HG03135 (cell line): ENCODE measurements around the gene FAM89B.
A peak's percentile ranks its signal among the peaks of the same experiment; 100 is the strongest.

Source experiments
- ATAC-seq: cut with Tn5 transposase; IDR thresholded peaks from one replicate; pipeline ENCODE4 v1.9.1; 2021; ENCODE audit warnings: mild to moderate bottlenecking, moderate library complexity; ENCODE audit not compliant: unreplicated experiment

Gene FAM89B

GRCh38 chr11:65586676-65587075 lies 14.3 kb downstream of the FAM89B start:
- no peak for ATAC-seq

GRCh38 chr11:65588199-65589054 lies 16.1 kb downstream of the FAM89B start:
- ATAC-seq: peak; percentile 72

DNA sequence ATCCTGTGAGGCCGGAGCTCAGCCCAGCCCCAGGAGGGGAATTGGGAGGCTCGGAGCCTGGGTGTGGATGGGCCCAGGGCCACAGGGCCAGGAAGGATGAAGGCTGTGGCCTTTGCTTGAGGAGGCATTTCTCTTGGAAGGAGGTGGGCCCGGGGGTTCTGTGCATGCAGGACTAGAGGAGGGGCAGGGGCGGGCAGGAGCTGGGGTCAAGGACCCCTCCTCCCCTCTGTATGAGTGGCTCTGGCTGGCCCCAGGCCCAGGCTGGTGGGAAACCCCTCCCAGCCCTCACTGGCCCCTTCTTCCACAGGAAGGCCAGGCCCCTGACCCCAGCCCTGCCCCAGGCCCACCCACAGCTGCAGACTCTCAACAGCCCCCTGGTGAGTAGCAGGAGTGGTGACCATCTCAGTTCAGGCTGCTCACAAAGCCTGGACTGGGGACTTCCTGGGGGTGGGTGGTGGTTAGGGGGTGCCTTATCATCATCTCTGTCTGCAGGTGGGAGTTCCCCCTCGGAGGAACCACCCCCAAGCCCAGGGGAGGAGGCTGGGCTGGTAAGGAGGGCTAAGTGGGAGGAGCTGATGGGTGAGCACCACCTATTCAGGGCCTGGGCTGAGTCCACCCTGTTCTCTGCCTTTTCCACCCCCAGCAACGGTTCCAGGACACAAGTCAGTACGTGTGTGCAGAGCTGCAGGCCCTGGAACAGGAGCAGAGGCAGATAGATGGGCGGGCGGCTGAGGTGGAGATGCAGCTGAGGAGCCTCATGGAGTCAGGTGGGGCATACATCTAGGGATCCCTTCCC lies 17.3 kb downstream of the FAM89B start:
- ATAC-seq: no peak

GRCh38 chr11:65590240-65590738 lies 18.0 kb downstream of the FAM89B start:
- no peak for ATAC-seq

DNA sequence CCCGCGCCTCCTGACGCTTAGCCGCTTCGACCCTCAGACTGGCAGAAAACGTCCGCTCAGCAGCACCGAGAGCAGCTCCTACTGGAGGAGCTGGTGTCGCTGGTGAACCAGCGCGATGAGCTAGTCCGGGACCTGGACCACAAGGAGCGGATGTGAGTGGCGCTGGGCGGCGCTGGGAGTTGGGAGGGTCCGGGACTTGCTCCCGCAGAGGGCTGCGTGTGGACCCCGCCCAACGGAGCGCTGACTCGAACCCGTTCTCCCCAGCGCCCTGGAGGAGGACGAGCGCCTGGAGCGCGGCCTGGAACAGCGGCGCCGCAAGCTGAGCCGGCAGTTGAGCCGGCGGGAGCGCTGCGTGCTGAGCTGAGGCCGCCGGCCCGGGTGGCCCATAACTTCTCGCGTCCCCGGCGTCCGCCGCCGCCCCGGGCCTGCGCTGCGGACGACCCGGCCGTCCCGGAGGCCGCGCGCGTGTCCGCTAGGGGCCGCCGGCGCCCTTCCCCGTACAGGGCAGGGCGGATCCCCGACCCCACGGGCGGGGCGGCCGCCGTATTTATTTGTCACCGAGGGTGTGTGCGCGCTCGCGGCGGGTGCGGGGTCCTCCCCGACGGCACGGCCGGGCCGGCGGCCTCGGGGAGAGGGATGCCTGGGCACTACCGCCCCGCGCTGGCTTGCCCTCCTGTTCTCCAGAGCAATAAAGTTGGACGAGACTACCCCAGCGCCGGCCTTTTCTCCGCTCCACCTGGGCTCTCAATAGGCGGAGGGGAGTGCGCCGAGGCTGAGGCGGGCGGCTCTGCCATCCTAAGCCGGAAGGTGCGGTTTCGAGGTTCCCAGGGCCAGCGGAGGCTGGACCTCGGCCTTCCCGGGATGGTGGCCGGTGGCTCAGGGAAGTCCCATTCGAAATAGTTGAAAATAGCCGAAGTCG lies 19.9 kb downstream of the FAM89B start:
- ATAC-seq: no peak

- ATAC-seq: no peak
These were observed 20.6 kb downstream of the FAM89B start for GRCh38 chr11:65592858-65593517.

DNA sequence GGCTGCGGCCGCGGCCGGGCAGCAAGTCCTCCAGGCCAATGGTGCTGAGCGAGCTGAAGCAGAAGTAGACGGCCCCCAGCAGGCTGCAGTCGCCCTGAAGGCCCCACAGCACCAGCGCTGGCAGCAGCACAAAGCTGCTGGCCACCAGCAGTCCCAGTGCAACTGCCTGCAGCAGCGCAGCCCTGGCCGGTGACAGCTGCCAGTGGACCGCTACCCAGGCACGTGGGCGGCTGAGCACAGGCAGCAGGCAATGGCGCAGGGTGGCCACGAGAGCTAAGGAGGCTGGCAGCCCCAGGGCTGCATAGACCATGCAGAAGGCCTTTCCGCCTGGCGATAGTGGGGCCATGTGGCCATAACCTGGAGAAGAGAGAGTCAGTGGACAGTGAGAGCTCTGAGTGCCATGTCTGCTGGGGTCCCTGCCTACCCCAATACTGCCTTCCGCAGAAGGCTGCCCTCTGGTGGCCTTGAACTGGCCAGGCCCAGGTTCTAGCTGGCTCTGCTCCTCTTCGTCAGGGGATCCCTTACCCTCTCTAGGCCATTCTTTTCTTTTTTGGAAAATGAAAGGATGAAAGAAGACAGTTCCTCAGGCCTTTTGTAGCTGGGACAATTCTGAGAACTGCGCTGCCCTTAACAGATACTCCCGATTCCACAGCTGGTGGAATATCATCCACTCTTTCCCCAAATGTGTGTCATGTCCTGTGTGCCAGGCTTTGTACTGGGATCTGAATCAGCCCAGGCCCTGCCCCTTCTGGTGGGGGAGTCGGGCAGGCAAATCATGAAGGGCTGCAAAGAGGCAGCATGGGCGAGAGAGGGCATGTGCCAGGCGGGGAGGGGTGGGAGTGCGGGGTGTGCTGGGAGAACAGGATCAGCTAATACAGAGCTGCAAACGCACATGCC lies 21.4 kb downstream of the FAM89B start:
- no peak for ATAC-seq

DNA sequence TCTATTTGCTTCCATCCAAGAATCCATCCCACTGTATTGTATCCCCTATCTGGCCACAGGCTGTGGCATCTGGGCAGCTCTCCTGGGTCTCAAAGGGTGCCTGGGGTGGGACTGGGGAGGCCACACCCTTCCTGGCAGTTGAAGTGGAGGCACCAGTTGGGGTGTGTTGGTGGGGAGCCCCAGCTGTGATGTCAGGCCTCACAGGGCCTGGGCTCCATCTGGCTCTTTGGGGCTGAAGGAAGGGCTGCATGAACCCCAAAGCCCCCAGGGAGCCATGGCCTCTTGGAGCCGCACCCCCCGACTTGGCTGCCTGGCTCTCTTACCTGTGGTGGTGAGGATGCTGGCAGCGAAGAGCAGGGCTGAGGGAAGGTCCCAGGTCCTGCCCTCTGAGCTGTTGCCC lies 22.8 kb downstream of the FAM89B start:
- no peak for ATAC-seq

DNA sequence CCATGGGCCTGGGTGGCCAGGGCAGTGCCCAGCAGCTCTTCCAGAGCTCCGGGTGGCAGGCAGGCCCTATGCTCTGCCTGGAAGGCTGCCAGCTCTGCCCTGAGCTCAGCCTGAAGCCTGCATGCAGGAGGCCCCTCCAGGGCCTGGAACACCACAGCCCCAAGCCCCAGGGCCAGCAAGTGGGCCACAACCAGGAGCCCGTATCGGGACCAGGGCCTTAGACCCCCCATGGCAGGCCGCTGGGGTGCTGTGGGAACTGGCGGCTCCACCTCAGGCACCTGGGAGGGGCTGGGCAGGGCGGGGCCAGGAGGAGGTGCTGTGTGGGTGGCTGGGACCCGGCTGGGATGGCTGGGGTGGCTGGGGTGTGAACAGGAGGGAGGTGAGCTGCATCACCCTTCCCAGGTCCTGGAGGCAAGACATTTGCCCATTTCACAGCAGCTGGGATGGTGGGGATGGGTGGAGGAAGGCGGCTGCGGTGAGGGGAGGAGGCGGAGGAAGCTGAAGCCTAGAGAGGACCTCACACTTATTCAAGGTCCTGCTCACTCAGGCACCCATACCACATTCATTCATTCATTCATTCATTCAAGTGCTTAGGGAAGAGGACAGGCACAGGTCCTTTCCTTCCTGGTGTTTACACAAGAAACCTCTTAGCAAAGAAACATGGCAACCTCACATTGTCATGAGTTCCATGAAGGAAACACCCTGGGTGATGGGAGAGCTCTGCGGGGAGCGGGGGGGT lies 23.4 kb downstream of the FAM89B start, which contains the start of gene KCNK7:
KCNK7 (minus strand) TSS at position 258 of the 739 bp plus-strand sequence; CDS start at position 230, 28 bp downstream.
- ATAC-seq: no peak

DNA sequence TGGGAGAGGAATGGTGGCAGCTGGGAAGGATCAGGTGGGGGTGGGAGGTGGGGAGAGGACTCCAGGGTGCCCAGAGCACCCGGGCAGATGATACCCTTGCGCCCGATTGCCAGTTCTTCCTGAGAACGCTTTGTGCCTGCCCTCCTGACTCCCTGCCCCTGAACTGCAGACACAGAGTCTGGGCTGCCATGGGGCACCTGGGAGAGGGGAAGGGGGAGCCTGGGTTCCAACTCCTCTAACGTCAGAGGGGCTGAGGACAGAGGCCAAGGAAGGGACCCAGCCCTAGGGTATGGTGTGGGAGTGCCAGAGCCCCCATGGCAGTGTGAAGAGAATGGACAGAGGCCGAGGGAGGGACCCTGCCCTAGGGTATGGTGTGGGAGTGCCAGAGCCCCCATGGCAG lies 24.2 kb downstream of the FAM89B start:
- ATAC-seq: no peak

- ATAC-seq: no peak
These were observed 25.9 kb downstream of the FAM89B start for GRCh38 chr11:65598258-65598699.

GRCh38 chr11:65599216-65599954 lies 27.0 kb downstream of the FAM89B start:
- no peak for ATAC-seq

DNA sequence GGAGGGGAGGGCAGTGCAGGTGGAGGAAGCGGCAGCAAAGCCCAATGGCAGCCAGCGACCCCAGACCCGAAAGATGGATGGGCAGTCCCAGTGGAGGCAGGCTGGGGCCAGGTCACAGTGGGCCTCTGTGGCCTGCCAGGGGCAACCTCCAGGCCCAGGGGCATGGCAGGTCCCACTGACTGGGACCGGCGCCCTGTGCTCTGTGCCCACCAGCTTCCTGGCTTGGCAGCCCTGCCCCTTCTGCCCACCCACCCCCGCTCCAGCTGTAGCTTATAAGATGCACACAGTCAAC lies 27.6 kb downstream of the FAM89B start:
- ATAC-seq: no peak

GRCh38 chr11:65604258-65604657 lies 31.9 kb downstream of the FAM89B start:
- no peak for ATAC-seq

DNA sequence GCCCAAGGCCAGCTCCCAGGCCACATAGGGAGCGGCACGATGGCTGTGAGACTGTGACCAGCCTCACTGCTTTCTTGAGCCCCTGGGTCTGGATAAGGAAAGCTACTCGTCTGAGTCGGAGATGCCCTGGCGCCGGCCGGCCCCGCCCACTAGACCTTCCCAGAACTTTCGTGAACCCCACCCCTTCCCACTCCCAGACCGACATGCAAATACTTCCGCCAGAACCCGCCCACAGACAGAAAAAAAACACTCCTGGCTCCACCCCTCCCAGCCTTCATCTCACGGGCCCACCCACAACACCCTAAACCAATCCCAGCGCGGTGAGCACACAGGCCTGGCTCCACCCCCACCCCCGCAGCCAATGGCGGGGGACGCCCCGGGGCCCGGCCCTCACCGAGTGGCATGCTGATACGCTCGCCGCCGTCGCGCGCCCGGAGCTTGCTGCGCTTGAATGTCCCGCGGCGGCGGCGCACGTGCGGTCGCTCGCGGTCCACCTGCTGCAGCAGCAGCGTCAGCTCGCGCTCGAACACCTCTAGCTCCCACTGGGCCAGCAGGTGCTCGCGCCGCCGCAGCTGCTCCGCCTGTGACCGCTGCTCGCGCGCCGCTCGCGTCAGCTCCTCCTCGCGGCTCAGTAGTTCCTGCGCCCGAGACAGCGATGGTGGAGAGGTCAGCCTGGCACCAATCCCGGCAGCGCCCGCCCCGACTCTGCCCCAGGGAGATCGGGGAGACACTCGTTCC lies 34.7 kb downstream of the FAM89B start:
- no peak for ATAC-seq

DNA sequence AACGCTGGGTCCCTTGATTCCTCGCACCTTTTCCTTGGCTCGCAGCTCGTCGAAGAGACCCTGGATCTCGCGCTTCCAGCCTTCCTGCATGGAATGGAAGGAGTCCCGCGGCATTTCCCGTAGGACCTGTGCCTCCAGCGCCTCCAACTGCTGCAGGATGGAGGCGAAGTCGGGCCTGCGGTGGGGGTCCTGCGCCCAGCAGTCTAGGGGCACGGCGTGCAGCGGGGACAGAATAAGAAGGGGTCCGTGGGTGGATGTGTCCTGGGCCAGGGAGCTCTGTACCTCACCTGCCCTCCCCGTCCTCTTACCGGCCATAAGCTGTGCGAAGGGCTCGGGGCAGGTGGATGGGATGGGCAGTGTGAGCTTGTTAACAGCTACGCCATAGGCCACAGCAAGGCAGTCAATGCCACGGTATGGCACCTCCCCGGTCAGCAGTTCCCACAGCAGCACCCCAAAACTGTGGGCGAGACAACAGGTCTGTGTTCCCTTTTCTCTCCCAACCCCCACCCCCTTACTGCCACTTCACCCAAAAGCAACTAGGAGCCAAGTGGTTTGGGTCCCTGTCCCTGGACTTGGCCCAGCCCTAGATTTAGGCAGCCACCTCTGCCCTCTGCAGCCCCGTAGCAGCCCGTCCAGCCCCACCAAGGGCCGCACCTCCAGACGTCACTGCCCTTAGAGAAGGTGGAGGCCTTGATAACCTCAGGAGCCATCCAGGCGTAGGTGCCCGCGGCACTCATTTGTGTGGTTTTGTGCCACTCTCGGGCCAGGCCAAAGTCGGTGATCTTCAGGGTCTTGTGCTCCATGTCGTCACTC lies 35.5 kb downstream of the FAM89B start:
- no peak for ATAC-seq
